Tibial artery (tissue), 4 donors: ENCODE results near the gene STBD1.

Experiments
- DNase-seq, 2 donors: peaks; one replicate each; pipeline ENCODE4 v3.0.0-alpha.2; 2019
- H3K27ac ChIP-seq, 2 donors: fragments of 200-600 bp; sonication (generic) in 1 of 2; 1 replicate in 1 of 2; 2 replicates in 1 of 2; pipeline ENCODE4 v1.5.1; 2018 to 2019; ENCODE audit warnings: mild to moderate bottlenecking in 1 of 2
- H3K27me3 ChIP-seq, 2 donors: fragments of 200-600 bp; sonication (generic) in 1 of 2; one replicate each; pipeline versions ENCODE4 v1.5.1 to v1.6.0; 2016 to 2019
- H3K36me3 ChIP-seq, 3 donors: fragments of 200-600 bp; sonication (generic) in 2 of 3; one replicate each; pipeline ENCODE4 v1.5.1; 2016 to 2019; ENCODE audit warnings: mild to moderate bottlenecking in 2 of 3
- H3K4me1 ChIP-seq, 4 donors: fragments of 200-600 bp; sonication (generic) in 2 of 4; 1 replicate in 3 of 4; 2 replicates in 1 of 4; pipeline ENCODE4 v1.5.1; 2016 to 2019
- H3K4me3 ChIP-seq, 2 donors: fragments of 200-600 bp; sonication (generic) in 1 of 2; 1 replicate in 1 of 2; 2 replicates in 1 of 2; pipeline ENCODE4 v1.5.1; 2018 to 2019; ENCODE audit warnings: mild to moderate bottlenecking in 2 of 2
- H3K9me3 ChIP-seq, 3 donors: fragments of 200-600 bp; sonication (generic) in 1 of 3; one replicate each; pipeline ENCODE4 v1.5.1; 2016 to 2019
- intact Hi-C: fragments of 100-400 bp; cut with DNase I; formaldehyde crosslinking; loops from one replicate; pipeline ENCODE4 v1.15.0; 2023; ENCODE audit warnings: low total_unique reads
- TF ChIP-seq, protein P1 (sequence below), 2 experiments: fragments of 200-600 bp in 1 of 2; fragments of 450-650 bp in 1 of 2; IDR thresholded peaks; one replicate each; pipeline ENCODE4 v1.5.1; 2017 to 2019; ENCODE audit warnings: antibody characterized with exemption in 2 of 2, mild to moderate bottlenecking in 1 of 2, moderate library complexity in 1 of 2

STBD1 gene

DNA sequence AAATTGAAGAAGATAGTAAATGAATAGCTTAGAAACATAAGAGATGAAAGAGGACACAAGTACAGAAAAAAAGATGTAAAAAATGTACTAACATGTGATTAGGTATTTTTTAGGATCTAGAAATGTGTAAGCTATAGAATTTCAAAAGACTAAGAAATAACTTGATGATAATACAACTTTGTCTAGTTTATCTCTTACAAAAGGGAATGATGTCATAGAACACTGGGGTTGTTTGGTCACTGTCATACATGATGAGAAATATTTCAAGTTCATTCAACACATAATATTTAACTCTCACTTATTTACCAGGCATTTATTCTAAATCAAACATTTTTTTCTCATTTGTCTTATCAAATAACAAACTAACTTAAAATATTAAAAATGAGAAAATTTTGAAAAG lies 18.5 kb downstream of the STBD1 start:
- TF ChIP-seq, protein P1, sequence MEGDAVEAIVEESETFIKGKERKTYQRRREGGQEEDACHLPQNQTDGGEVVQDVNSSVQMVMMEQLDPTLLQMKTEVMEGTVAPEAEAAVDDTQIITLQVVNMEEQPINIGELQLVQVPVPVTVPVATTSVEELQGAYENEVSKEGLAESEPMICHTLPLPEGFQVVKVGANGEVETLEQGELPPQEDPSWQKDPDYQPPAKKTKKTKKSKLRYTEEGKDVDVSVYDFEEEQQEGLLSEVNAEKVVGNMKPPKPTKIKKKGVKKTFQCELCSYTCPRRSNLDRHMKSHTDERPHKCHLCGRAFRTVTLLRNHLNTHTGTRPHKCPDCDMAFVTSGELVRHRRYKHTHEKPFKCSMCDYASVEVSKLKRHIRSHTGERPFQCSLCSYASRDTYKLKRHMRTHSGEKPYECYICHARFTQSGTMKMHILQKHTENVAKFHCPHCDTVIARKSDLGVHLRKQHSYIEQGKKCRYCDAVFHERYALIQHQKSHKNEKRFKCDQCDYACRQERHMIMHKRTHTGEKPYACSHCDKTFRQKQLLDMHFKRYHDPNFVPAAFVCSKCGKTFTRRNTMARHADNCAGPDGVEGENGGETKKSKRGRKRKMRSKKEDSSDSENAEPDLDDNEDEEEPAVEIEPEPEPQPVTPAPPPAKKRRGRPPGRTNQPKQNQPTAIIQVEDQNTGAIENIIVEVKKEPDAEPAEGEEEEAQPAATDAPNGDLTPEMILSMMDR (IDR thresholded peaks at IDR 0.05) = no peak
- Histone ChIP-seq H3K4me3 (no peak overlapping the region), H3K27ac (no peak overlapping the region), H3K4me1 (no peaks in the 10 kb centered on the region), H3K9me3 (peaks cover 2 to 23% (median 10%) of the 10 kb centered on the region in 3 donors), H3K36me3 (peaks cover 0 to 6% (median 0%) of the 10 kb centered on the region in 3 donors), H3K27me3 (no peaks in the 10 kb centered on the region)
- no peak for DNase-seq
- intact Hi-C loops = loop anchor here (5.0 kb wide), 1 partner anchor 917 kb away; no protein-coding TSS in a partner anchor

DNA sequence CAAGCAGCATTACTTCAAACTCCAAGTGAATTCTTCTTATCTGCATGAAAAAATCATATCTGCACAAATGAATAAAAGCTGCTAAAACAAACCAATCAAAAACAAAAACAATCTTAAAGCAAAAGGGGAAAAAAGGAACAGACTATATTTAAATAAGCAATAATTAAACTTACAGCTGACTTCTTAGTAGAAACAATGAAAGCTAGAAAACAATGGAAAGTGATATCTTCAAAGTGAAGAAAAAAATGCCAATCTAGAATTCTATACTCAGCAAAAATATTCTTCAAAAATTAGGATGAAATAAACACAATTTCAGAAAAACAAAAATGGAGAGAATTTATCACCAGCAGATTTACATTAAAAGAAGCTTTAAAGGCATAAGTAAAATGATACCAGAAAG lies 20.0 kb downstream of the STBD1 start:
- no peak for DNase-seq
- no peak overlapping the region for H3K4me3 ChIP-seq
- H3K9me3 ChIP-seq = peaks cover 2 to 18% (median 10%) of the 10 kb centered on the region in 3 donors
- H3K4me1 ChIP-seq = no peaks in the 10 kb centered on the region
- intact Hi-C loops = loop anchor here (5.0 kb wide), 1 partner anchor 916 kb away; no protein-coding TSS in a partner anchor
- TF ChIP-seq, protein P1 (IDR thresholded peaks at IDR 0.05) = no peak
- H3K27ac ChIP-seq = no peak overlapping the region
- H3K36me3 ChIP-seq = peaks cover 0 to 6% (median 0%) of the 10 kb centered on the region in 3 donors
- H3K27me3 ChIP-seq = no peaks in the 10 kb centered on the region

DNA sequence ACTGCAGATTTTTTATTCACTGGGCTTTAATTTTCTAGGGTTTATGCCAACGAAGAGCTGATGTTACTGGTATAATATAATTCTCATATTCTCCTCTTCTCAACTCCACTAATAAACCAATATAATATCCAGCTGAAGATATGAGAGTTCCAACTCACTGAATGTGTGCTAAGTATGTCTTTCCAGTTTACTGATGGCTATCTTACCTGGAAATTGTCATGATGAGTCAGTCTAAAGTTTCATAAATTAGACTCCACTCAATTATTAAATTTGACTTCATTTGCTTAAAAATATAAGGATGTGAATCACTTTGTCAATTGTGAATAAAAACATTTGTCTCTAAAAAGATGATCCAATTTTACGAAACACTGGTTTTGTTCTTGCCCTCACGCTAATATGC lies 28.4 kb downstream of the STBD1 start:
- H3K9me3 ChIP-seq = no peaks in the 10 kb centered on the region
- no peak overlapping the region for H3K4me3 ChIP-seq
- DNase-seq = no peak
- no peaks in the 10 kb centered on the region for H3K4me1 ChIP-seq
- no peak overlapping the region for H3K27ac ChIP-seq
- H3K27me3 ChIP-seq = no peaks in the 10 kb centered on the region
- intact Hi-C loops = no loop called here
- H3K36me3 ChIP-seq = no peaks in the 10 kb centered on the region
- TF ChIP-seq, protein P1 (IDR thresholded peaks at IDR 0.05) = no peak

DNA sequence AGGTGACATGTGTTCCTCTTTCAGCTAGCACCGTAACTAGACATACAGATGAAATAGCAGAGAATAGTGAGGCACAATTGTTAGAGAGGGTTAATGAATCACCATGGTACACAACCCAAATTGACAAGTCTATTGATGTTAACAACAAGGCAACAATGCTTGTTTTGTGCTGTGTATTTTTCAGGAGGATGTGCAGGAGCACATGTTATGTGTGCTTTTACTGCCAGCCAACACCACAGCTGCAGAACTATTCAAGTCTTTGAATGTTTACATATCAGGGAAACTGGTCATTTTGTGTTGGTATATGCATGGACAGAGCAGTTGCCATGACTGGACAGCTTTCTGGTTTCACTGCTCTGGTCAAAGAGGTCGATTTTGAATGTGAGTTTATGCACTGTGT lies 32.8 kb downstream of the STBD1 start:
- no peaks in the 10 kb centered on the region for H3K27me3 ChIP-seq
- H3K9me3 ChIP-seq = no peaks in the 10 kb centered on the region
- TF ChIP-seq, protein P1 (IDR thresholded peaks at IDR 0.05) = no peak
- no peaks in the 10 kb centered on the region for H3K36me3 ChIP-seq
- peaks cover 0 to 13% (median 2%) of the 10 kb centered on the region in 4 donors for H3K4me1 ChIP-seq
- H3K4me3 ChIP-seq = no peak overlapping the region
- DNase-seq = no peak
- H3K27ac ChIP-seq = no peak overlapping the region
- intact Hi-C loops = no loop called here

DNA sequence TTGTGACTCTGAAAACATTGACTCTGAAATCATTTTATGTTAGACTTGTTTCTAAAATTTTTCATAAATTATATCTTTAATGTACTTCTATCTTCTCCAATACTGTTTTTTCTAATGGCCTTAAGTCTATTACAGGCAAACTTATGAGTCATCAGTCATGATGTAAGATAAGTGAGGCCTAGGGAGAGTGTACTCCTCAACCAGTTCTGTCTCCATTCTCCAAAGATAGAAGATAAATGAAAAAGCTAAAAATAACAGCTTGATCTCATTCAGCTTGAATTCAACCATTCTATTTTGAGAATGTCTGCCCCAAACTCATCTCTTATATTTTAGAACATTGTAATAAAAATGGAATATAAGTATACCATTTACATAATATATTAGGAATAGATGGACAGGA lies 34.5 kb downstream of the STBD1 start:
- H3K36me3 ChIP-seq = no peaks in the 10 kb centered on the region
- no peaks in the 10 kb centered on the region for H3K9me3 ChIP-seq
- intact Hi-C loops = no loop called here
- DNase-seq = no peak
- no peak overlapping the region for H3K4me3 ChIP-seq
- no peaks in the 10 kb centered on the region for H3K27me3 ChIP-seq
- TF ChIP-seq, protein P1 (IDR thresholded peaks at IDR 0.05) = no peak
- peaks cover 0 to 13% (median 2%) of the 10 kb centered on the region in 4 donors for H3K4me1 ChIP-seq
- H3K27ac ChIP-seq = no peak overlapping the region

DNA sequence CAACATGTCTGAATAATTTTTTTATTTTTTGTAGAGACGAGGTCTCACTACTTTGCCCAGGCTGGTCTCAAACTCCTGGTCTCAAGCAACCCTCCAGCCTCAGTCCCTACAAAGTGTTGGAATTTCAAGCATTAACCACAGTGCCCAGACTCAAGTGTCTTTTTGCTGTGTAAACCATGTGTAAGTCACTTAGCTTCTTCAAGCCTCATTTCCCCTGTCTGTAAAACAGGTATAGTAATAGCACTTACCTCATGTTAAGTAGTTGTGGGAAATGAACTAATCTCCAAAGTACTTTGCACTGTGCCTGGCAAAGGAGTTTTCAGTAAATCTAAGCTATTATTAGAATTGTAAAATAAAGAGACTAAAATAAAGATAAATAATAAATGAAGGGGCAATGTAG lies 35.7 kb downstream of the STBD1 start:
- Histone ChIP-seq H3K4me3 (no peak overlapping the region), H3K9me3 (no peaks in the 10 kb centered on the region), H3K27ac (no peak overlapping the region), H3K36me3 (no peaks in the 10 kb centered on the region), H3K4me1 (peaks cover 0 to 13% (median 2%) of the 10 kb centered on the region in 4 donors), H3K27me3 (no peaks in the 10 kb centered on the region)
- intact Hi-C loops = no loop called here
- TF ChIP-seq, protein P1 (IDR thresholded peaks at IDR 0.05) = no peak
- no peak for DNase-seq
